Measurements from ENCODE around the gene MGRN1. TPM values are rescaled to one million over a fixed set of nuclear protein-coding genes. Genes with fewer than 3 reads are reported as not detected.
A peak's percentile ranks its signal among the peaks of the same experiment; 100 is the strongest.

MGRN1 gene
- total and polyA plus RNA-seq, 8 donors, result 17.2 to 43.8 (median 30.8) TPM

DNA sequence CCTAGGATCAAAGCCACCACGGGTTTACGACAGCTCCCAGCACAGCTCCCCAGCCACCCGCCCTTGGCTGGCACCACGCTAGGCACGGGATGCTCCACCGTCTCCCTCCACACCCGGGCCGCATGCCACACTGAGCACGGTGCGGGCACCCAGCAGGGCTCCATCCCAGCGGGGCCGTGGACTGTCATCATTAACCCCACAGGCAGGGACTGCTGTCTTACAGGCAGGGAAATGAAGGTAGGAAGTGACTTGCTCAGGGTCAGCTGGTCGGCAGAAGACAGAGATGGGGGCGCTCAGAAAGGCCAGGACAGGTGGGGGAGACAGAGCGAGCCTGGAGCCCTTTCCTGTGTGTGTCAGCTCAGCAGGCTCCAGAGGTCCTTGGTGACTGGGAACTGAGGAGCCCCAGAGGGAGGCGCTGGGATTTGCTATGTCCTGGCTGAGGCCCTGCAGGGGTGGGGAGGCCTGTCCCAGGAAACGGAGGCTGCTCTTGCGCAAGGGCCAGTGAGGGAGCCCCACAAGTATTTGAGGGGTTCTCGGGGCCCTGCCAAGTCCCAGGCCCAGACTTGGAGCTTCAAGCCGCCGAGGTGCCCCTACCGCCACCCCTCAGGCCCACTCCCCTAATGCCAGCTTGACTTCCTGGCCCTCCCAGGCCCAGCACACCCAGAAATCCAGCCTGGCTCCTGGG is 13.1 kb upstream of the MGRN1 start:
- no peak for TF ChIP-seq CTCF (IDR thresholded peaks at IDR 0.05)
- Histone ChIP-seq H3K27ac (no peak overlapping the region), H3K4me1 (peaks cover 5 to 11% (median 10%) of the 10 kb centered on the region in 3 donors), H3K27me3 (no peaks in the 10 kb centered on the region), H3K4me3 (no peak overlapping the region), H3K36me3 (peaks cover 0 to 11% (median 7%) of the 10 kb centered on the region in 3 donors), H3K9me3 (no peaks in the 10 kb centered on the region)
- WGBS, 2 donors, result 87 to 91% methylated on average over 22 of the region's 22 CpGs
- DNase-seq, result peak in 2 of 6 donors; percentile 42 to 71
- ATAC-seq, result no peak
- no peak for FAIRE-seq
- intact Hi-C loops (cut with DNase I), result loop anchor here in 1 of 3 donors (10.0 kb wide), 1 partner anchor 343 kb away; the partner anchor contains the start of gene SEC14L5

GRCh38 chr16:4612474-4612931 is 12.1 kb upstream of the MGRN1 start:
- ATAC-seq, result no peak
- no peak overlapping the region for H3K4me3 ChIP-seq
- H3K27ac ChIP-seq, result no peak overlapping the region
- H3K27me3 ChIP-seq, result no peaks in the 10 kb centered on the region
- no peaks in the 10 kb centered on the region for H3K9me3 ChIP-seq
- WGBS, 2 donors, result 90 to 96% methylated on average over 7 of the region's 7 CpGs
- no peak for FAIRE-seq
- intact Hi-C loops (cut with DNase I), result loop anchor here in 1 of 3 donors (10.0 kb wide), 1 partner anchor 342 kb away; the partner anchor contains the start of gene SEC14L5
- DNase-seq, result no peak
- no peak for TF ChIP-seq CTCF (IDR thresholded peaks at IDR 0.05)
- H3K36me3 ChIP-seq, result peaks cover 0 to 11% (median 7%) of the 10 kb centered on the region in 3 donors
- H3K4me1 ChIP-seq, result peaks cover 5 to 15% (median 13%) of the 10 kb centered on the region in 3 donors

- Histone ChIP-seq H3K4me1 (peaks cover 10 to 17% (median 15%) of the 10 kb centered on the region in 3 donors), H3K27ac (no peak overlapping the region), H3K27me3 (no peaks in the 10 kb centered on the region), H3K4me3 (peak overlapping the region; percentile 84 to 97 (median 91)), H3K9me3 (no peaks in the 10 kb centered on the region), H3K36me3 (peaks cover 0 to 11% (median 7%) of the 10 kb centered on the region in 3 donors)
- intact Hi-C loops (cut with DNase I), result loop anchor here in 1 of 3 donors (10.0 kb wide), 1 partner anchor 342 kb away; the partner anchor contains the start of gene SEC14L5
- TF ChIP-seq CTCF (IDR thresholded peaks at IDR 0.05), result no peak
- no peak for FAIRE-seq
- 35 to 36% methylated on average over 13 to 14 of the region's 14 CpGs for WGBS, 2 donors
- ATAC-seq, result no peak
- no peak for DNase-seq
Observed at GRCh38 chr16:4612977-4613635, 11.5 kb upstream of the MGRN1 start.

DNA sequence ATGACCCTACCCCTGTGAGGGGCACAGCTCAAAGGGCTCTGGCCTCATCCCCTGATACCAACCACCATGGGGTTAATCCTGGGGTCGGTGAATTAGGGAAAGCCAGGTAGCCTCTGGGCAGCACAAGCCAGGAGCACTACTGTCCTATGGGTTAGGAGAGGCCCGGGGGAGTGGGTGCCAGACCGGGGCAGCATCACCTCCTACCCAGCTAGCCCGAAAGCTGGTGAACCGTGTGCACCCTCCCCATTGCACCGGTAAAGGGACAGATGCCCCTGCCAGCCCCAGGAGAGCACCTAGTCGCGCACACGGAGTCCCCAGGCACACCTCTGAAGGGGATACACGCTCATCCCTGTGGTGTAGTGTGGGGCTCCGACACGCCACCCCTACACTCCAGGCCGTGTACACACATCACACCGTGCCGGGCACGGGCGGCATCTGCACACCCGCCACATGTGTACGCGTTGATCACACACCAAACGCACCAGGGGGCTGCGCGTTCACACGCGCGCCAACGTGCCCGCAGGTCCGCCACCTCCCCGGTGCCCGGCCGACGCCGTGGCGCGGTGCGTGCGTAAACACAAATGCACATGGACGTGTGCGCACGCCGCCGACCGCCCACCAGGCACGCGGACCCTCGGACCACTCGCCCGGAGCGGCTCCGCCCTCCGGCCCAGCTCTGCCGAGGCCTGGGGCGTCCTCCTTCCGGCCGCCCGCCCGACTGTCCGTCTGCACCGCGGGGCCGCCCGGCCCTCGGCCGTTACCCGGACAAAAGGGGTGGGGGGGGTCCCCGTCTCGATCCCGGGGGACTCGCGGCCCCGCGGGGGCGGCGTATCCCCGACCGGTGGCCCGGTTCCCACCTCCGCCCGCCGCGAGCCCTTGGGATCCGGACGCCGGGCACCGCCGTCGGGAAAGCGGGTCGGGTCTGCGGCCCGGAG is 10.7 kb upstream of the MGRN1 start:
- H3K36me3 ChIP-seq, result peaks cover 0 to 7% (median 7%) of the 10 kb centered on the region in 3 donors
- FAIRE-seq (no peak), DNase-seq (peak in 5 of 6 donors; percentile 47 to 84 (median 67)), ATAC-seq (peak in 1 of 4 donors; percentile 1)
- peaks cover 17 to 23% (median 18%) of the 10 kb centered on the region in 3 donors for H3K4me1 ChIP-seq
- TF ChIP-seq CTCF (IDR thresholded peaks at IDR 0.05), result no peak
- peak overlapping the region; percentile 84 to 97 (median 91) for H3K4me3 ChIP-seq
- 1% methylated on average over 71 to 92 of the region's 92 CpGs for WGBS, 2 donors
- intact Hi-C loops (cut with DNase I), result loop anchor here in 1 of 3 donors (10.0 kb wide), 1 partner anchor 341 kb away; the partner anchor contains the start of gene SEC14L5
- peak overlapping the region; percentile 71 to 98 (median 89) for H3K27ac ChIP-seq
- no peaks in the 10 kb centered on the region for H3K27me3 ChIP-seq
- no peaks in the 10 kb centered on the region for H3K9me3 ChIP-seq

Measured in pancreas (tissue), 10 donors.